ENCODE measurements around the gene TTC3.

The TTC3 gene

DNA sequence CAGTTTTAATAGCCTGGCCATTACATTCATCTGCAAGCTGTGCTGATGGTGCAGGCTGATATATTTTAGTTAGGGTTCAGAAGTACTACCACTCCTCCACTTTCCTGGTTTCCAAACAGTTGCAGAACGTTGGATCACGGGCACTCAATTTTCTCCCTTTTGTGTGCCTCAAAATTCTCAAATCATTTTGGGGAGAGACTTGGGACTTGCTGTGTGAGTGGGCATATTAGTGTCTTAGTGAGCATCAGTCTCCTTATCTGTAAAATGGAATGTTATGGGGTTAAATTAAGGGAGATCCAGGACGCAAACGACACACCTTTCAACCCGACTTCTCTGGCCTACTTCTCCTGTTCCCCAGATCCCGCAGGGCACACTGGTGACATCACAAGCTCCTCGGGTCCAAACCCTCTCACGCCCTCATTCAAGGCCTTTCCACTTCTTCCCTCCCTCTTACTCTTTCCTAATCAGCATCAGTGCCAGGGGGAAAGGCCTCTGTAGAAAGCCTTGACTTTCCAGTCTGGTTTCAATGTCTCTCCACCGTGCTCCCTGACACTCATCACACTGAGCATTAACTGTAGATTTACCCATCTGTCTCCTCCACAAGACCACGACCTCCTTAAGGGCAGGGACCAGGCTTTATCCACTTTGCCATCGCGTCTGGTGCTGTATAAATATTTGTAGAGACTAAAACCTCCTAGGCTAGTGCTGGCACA lies 1.3 kb upstream of the TTC3 start (continued):
- TF ChIP-seq ZNF223 (tag by site-specific recombination; IDR thresholded peaks at IDR 0.05) = no peak
- TF ChIP-seq ZBTB48 (tag by site-specific recombination; IDR thresholded peaks at IDR 0.05) = peak; percentile 57; the same call in 1 of the 2 replicates
- TF ChIP-seq, protein P1, sequence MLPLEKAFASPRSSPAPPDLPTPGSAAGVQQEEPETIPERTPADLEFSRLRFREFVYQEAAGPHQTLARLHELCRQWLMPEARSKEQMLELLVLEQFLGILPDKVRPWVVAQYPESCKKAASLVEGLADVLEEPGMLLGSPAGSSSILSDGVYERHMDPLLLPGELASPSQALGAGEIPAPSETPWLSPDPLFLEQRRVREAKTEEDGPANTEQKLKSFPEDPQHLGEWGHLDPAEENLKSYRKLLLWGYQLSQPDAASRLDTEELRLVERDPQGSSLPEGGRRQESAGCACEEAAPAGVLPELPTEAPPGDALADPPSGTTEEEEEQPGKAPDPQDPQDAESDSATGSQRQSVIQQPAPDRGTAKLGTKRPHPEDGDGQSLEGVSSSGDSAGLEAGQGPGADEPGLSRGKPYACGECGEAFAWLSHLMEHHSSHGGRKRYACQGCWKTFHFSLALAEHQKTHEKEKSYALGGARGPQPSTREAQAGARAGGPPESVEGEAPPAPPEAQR (tag by site-specific recombination; IDR thresholded peaks at IDR 0.05) = no peak
- no peak for TF ChIP-seq ZNF121 (tag by site-specific recombination; IDR thresholded peaks at IDR 0.05)
- no peak for TF ChIP-seq ZNF391 (tag by site-specific recombination; IDR thresholded peaks at IDR 0.05; ENCODE audit: borderline replicate concordance, low read depth)
- TF ChIP-seq ZBTB8A (tag by site-specific recombination; IDR thresholded peaks at IDR 0.05) = peak; percentile 73
- peak; percentile 35; the same call in 1 of the 2 replicates for TF ChIP-seq ZBTB21 (tag by site-specific recombination; IDR thresholded peaks at IDR 0.05)
- no peak for TF ChIP-seq ZNF558 (tag by site-specific recombination; IDR thresholded peaks at IDR 0.05)
- no peak for TF ChIP-seq ZFP41 (tag by site-specific recombination; IDR thresholded peaks at IDR 0.05; ENCODE audit: borderline replicate concordance)
- TF ChIP-seq ZNF416 (tag by site-specific recombination; IDR thresholded peaks at IDR 0.05) = no peak
- TF ChIP-seq ZNF600 (tag by site-specific recombination; IDR thresholded peaks at IDR 0.05) = peak; percentile 44; the same call in 1 of the 2 replicates
- peak; percentile 38 for TF ChIP-seq SP2 (tag by site-specific recombination; IDR thresholded peaks at IDR 0.05)
- TF ChIP-seq HOXA7 (CRISPR knock-in tag; IDR thresholded peaks at IDR 0.05; ENCODE audit: borderline replicate concordance) = no peak
- no peak for TF ChIP-seq ZNF274 (IDR thresholded peaks at IDR 0.05; ENCODE audit: low read length)
- no peak for TF ChIP-seq ZNF274 (tag by site-specific recombination; IDR thresholded peaks at IDR 0.05; ENCODE audit: borderline replicate concordance)
- TF ChIP-seq, protein P2, sequence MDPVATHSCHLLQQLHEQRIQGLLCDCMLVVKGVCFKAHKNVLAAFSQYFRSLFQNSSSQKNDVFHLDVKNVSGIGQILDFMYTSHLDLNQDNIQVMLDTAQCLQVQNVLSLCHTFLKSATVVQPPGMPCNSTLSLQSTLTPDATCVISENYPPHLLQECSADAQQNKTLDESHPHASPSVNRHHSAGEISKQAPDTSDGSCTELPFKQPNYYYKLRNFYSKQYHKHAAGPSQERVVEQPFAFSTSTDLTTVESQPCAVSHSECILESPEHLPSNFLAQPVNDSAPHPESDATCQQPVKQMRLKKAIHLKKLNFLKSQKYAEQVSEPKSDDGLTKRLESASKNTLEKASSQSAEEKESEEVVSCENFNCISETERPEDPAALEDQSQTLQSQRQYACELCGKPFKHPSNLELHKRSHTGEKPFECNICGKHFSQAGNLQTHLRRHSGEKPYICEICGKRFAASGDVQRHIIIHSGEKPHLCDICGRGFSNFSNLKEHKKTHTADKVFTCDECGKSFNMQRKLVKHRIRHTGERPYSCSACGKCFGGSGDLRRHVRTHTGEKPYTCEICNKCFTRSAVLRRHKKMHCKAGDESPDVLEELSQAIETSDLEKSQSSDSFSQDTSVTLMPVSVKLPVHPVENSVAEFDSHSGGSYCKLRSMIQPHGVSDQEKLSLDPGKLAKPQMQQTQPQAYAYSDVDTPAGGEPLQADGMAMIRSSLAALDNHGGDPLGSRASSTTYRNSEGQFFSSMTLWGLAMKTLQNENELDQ (tag by site-specific recombination; IDR thresholded peaks at IDR 0.05; ENCODE audit: low read depth) = 0 out of 2 replicates have a peak, but pooled peaks have one; percentile 8
- TF ChIP-seq ZNF10 (tag by site-specific recombination; IDR thresholded peaks at IDR 0.05) = peak; percentile 96
- TF ChIP-seq, protein P3, sequence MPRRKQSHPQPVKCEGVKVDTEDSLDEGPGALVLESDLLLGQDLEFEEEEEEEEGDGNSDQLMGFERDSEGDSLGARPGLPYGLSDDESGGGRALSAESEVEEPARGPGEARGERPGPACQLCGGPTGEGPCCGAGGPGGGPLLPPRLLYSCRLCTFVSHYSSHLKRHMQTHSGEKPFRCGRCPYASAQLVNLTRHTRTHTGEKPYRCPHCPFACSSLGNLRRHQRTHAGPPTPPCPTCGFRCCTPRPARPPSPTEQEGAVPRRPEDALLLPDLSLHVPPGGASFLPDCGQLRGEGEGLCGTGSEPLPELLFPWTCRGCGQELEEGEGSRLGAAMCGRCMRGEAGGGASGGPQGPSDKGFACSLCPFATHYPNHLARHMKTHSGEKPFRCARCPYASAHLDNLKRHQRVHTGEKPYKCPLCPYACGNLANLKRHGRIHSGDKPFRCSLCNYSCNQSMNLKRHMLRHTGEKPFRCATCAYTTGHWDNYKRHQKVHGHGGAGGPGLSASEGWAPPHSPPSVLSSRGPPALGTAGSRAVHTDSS (tag by site-specific recombination; IDR thresholded peaks at IDR 0.05) = no peak
- TF ChIP-seq YY1 (tag by site-specific recombination; IDR thresholded peaks at IDR 0.05) = no peak
- TF ChIP-seq, protein P4, sequence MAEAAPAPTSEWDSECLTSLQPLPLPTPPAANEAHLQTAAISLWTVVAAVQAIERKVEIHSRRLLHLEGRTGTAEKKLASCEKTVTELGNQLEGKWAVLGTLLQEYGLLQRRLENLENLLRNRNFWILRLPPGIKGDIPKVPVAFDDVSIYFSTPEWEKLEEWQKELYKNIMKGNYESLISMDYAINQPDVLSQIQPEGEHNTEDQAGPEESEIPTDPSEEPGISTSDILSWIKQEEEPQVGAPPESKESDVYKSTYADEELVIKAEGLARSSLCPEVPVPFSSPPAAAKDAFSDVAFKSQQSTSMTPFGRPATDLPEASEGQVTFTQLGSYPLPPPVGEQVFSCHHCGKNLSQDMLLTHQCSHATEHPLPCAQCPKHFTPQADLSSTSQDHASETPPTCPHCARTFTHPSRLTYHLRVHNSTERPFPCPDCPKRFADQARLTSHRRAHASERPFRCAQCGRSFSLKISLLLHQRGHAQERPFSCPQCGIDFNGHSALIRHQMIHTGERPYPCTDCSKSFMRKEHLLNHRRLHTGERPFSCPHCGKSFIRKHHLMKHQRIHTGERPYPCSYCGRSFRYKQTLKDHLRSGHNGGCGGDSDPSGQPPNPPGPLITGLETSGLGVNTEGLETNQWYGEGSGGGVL (tag by site-specific recombination; IDR thresholded peaks at IDR 0.05) = peak; percentile 25; the same call in 1 of the 2 replicates
- 0 out of 2 replicates have a peak, but pooled peaks have one; percentile 29 for TF ChIP-seq ZNF366 (tag by site-specific recombination; conservative IDR thresholded peaks at IDR 0.05)
- TF ChIP-seq EGR2 (tag by site-specific recombination; IDR thresholded peaks at IDR 0.05; ENCODE audit: low read depth) = 0 out of 2 replicates have a peak, but pooled peaks have one; percentile 13
- peak; percentile 20; the same call in 1 of the 2 replicates for TF ChIP-seq KLF16 (tag by site-specific recombination; IDR thresholded peaks at IDR 0.05)
- no peak for TF ChIP-seq REPIN1 (tag by site-specific recombination; IDR thresholded peaks at IDR 0.05; ENCODE audit: low read depth)
- peak; percentile 97 for TF ChIP-seq PRDM1 (tag by site-specific recombination; IDR thresholded peaks at IDR 0.05)
